Esophagus (tissue), 2 donors: ENCODE data around the gene LRRK1. TPM values are rescaled to one million over a fixed set of nuclear protein-coding genes. Genes with fewer than 3 reads are reported as not detected.
A peak's percentile ranks its signal among the peaks of the same experiment; 100 is the strongest.

Experiments used
- H3K27ac ChIP-seq, 2 donors: one replicate each; pipeline ENCODE4 v1.5.1; 2013; ENCODE audit warnings: low read depth in 2 of 2, mild to moderate bottlenecking in 2 of 2, inconsistent platforms in 1 of 2, low read length in 1 of 2, moderate library complexity in 1 of 2
- H3K27me3 ChIP-seq, 2 donors: one replicate each; pipeline ENCODE4 v1.6.1; 2013; ENCODE audit warnings: low read length in 2 of 2, control low read depth in 1 of 2, mild to moderate bottlenecking in 1 of 2; ENCODE audit not compliant: insufficient read depth in 2 of 2, control insufficient read depth in 1 of 2
- H3K36me3 ChIP-seq, 2 donors: one replicate each; pipeline ENCODE4 v1.6.1; 2013; ENCODE audit warnings: low read length in 1 of 2; ENCODE audit not compliant: control insufficient read depth in 2 of 2, insufficient read depth in 2 of 2
- H3K4me1 ChIP-seq, 2 donors: one replicate each; pipeline ENCODE4 v1.6.1; 2013; ENCODE audit warnings: low read length in 1 of 2; ENCODE audit not compliant: control insufficient read depth in 2 of 2, insufficient read depth in 2 of 2
- H3K4me3 ChIP-seq, 2 donors: one replicate each; pipeline ENCODE4 v1.5.1; 2013; ENCODE audit warnings: low read length in 2 of 2, mild to moderate bottlenecking in 2 of 2, low read depth in 1 of 2, moderate library complexity in 1 of 2
- H3K9me3 ChIP-seq, 2 donors: one replicate each; pipeline ENCODE4 v1.6.1; 2013; ENCODE audit warnings: mild to moderate bottlenecking in 2 of 2, low read depth in 1 of 2, low read length in 1 of 2, moderate library complexity in 1 of 2; ENCODE audit not compliant: control insufficient read depth in 2 of 2, insufficient read depth in 1 of 2
- WGBS, 2 donors: extraction: QIAGEN DNeasy Blood & Tissue Kit; methylation state at CpG; one replicate each; pipeline ENCODE4 v1.1.7; 2013; 5-methylcytosine and 5-hydroxymethylcytosine counted together
- polyA plus RNA-seq, 2 donors: library from polyadenylated mRNA; stranded (reverse); fragments of 200-250 nt; gene quantifications; one replicate each; pipeline ENCODE4 v1.2.3, GENCODE V29; 2013
- donor health status: healthy with polysubstance abuse.
- donor health status: Bipolar disorder and iron deficiency.

The LRRK1 gene
- polyA plus RNA-seq, 2 donors: 4.4 to 7.0 TPM

DNA sequence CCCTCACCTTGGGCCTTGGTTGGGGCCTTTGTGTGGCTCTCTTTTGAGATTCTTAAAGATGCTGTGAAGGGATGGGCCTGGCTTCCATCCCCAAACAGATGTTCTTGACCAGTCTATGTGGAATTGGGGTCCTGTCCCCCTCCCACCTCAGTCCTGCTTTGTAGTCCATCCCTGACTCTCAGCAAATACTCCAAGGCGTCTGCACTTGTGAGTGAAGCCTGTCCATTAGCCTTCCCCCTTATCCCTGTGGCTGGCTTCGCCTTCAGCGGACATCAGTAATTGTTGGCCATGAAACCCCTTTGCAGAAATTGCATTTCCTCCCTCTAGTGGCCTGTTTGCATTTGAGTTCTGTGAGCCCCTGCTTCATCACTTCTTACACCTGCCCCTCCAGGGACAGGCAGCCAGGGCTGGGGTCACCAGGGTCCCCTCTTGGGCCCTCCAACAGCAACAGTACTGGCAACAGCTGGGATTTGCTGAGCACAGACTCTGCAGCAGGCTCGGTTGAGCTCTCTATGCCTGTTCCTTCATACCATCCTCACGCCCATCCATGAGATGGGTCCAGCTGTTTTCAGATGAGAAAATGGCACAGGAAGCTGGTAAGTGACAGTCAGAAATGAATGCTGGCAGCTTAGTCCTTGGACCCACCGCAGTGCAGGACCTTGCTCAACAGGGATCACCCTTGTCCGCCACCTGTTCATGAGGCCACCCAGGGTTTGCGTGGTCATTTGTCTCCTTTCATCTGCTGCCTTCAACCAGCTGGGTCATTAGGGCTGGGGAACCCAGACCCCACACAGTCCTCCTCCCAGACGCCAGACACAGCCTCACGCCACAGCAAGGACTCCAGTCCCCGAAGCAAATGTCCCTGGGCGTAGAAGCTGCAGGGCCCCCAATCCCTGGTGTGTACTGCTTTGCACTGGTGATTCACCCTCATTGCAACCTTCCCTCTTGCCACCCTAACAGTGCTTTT, 8.9 kb upstream of the LRRK1 start:
- Histone ChIP-seq H3K36me3 (peaks cover 0 to 3% of the 10 kb centered on the region in 2 donors), H3K27me3 (no peaks in the 10 kb centered on the region), H3K27ac (no peak overlapping the region), H3K4me3 (no peak overlapping the region), H3K4me1 (no peaks in the 10 kb centered on the region), H3K9me3 (no peaks in the 10 kb centered on the region)
- WGBS, 2 donors: 78 to 86% methylated on average over 12 of the region's 12 CpGs

DNA sequence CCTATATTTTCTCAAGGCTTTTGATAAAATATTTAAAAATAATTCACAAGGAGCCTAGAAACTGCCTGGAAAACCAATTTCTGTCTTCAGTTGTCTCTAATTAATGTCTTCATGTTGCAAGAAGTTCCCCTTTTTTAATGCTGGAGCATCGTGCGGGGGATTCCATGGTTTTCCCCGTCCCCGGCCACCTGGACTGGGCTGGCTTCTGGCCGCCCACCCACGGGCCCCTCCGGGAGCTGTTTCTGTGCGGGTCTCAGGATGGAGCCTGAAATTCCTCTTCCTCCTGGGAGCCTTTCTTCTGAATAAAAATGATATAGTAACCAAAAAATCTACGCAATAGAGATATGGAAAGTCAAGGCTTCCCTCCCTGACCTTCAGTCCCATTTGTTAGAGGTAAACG, 8.1 kb upstream of the LRRK1 start:
- H3K36me3 ChIP-seq: peaks cover 0 to 3% of the 10 kb centered on the region in 2 donors
- 84 to 86% methylated on average over 10 of the region's 10 CpGs for WGBS, 2 donors
- H3K4me3 ChIP-seq: no peak overlapping the region
- H3K27me3 ChIP-seq: no peaks in the 10 kb centered on the region
- no peaks in the 10 kb centered on the region for H3K4me1 ChIP-seq
- no peaks in the 10 kb centered on the region for H3K9me3 ChIP-seq
- H3K27ac ChIP-seq: no peak overlapping the region

DNA sequence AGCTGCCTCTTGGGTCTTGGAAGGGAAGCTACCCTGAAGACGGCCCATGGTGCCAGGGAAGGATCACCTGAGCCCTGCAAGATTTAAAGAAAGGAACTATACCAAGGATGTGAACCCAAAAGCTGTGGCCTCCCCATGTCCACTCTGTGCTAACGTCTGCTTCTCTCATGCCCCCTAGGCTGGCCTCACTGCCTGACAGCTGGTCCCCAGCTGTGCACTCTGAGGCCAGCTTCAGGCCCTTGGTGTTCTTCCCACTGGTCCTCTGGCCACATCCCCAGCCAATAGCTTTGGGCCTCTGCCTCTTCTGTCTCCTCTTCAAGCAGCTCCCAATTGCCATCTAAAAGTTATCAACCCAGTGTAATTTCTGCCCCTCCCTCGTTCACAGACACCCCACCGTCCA, 5.2 kb upstream of the LRRK1 start:
- H3K4me1 ChIP-seq: peaks cover 0 to 3% of the 10 kb centered on the region in 2 donors
- no peaks in the 10 kb centered on the region for H3K27me3 ChIP-seq
- H3K4me3 ChIP-seq: no peak overlapping the region
- no peaks in the 10 kb centered on the region for H3K9me3 ChIP-seq
- 77 to 83% methylated on average over 4 of the region's 4 CpGs for WGBS, 2 donors
- no peaks in the 10 kb centered on the region for H3K36me3 ChIP-seq
- no peak overlapping the region for H3K27ac ChIP-seq

DNA sequence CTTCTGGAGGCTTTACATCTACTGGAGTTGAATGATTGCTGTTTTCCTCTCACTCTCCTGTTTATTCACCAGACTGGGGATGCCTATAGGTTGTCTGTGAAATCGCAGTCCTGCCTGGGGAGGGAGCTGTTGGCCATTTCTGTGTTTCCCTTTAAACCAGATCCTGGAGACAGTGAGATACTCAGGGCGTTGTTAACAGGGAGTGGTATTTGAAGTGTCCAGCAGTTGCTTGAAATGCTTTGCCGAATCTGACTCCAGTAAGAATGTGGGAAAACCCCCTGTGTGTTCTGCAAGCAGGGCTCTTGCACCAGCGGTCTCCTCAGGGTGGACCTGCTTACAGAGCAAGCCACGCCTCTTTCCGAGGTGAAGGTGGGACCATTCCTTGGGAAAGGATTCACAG, 4.3 kb upstream of the LRRK1 start:
- no peaks in the 10 kb centered on the region for H3K9me3 ChIP-seq
- H3K27me3 ChIP-seq: no peaks in the 10 kb centered on the region
- WGBS, 2 donors: 76 to 77% methylated on average over 6 of the region's 6 CpGs
- no peak overlapping the region for H3K27ac ChIP-seq
- H3K4me1 ChIP-seq: peaks cover 0 to 5% of the 10 kb centered on the region in 2 donors
- H3K4me3 ChIP-seq: no peak overlapping the region
- H3K36me3 ChIP-seq: no peaks in the 10 kb centered on the region

DNA sequence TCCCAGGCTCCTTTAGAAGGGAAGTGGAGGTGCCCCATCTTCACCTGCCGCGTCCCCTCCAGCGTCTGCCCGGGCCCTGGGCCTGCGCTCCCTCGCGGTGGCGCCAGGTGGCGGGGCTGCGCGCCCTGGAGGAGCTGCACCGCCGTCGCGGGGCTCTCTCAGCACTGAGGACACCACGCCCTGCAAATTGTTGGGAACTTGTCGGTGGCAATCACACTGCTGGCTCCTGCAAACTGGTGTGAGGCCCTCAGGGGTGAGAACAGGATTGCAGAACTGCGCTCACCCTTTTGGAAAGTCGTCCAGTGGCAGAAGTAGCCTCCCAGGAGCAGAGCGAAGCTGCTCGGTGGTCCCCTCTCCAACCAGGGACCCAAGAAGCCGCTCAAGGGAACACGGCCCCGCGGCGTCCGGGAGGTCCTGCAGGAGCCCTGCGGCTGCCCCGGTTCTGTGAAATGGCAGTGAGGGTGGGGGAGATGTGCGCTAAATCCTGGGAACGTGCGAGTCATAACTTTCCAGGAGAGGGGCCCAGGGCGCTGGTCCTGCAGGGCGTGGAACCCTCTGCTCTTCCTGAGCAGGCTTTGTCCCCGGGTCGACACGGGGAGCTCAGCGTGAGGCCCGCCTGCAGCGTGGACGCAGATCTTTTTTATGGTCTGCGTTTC, 995 bp upstream of the LRRK1 start:
- 1 to 2% methylated on average over 42 of the region's 42 CpGs for WGBS, 2 donors
- peak overlapping the region; percentile 60 to 73 for H3K27ac ChIP-seq

DNA sequence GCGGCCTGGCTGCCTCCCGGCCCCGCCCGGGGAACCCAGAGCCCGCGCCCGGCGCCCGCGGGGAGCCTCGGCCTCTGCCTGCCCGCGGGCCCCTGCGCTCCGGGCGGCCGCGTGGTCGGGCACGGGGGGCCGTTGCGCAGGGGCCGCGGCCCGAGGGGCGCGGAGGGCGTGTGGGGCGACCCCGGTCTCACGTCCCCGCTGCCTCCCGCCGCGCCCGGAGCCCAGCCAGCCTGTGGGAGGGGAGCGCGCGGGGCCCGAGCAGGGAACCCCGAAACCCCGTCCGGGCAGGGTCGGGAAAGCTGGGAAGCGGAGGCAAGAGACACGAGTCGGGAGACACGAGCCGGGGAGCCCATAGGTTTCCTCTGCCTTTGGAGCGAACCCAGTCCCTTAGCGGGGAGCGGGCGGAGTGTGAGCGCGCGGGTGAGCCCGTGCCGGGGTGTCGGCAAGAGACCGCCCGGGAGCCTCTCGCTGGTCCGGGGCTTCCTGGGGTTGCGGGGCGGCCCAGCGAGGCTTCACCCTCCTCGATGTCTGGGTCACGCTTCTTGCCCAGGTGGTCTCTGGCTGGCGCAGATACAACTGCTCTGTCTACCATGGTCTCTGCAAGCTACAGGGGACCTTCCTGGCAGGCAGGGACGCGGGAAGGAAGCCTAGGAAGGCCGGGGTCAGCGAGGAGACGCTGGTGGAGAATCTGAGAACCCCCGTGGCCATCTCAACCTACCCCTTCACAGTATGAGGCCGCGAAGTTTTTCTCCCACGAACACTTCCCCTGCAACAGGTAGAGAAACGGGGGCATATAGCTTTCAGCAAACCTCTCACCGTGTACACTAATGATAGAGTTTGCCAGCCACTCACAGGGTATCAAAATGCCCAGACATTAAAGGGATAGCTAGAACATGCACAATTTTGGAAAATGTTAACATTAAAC, 586 bp downstream of the LRRK1 start:
- H3K4me1 ChIP-seq: peaks cover 0 to 8% of the 10 kb centered on the region in 2 donors
- no peaks in the 10 kb centered on the region for H3K9me3 ChIP-seq
- 3 to 4% methylated on average over 58 to 80 of the region's 80 CpGs for WGBS, 2 donors
- peak overlapping the region; percentile 60 to 84 for H3K27ac ChIP-seq
- no peaks in the 10 kb centered on the region for H3K27me3 ChIP-seq
- peak overlapping the region; percentile 71 to 78 for H3K4me3 ChIP-seq
- H3K36me3 ChIP-seq: peaks cover 0 to 3% of the 10 kb centered on the region in 2 donors

More for the DNA sequence above, 995 bp upstream of the LRRK1 start:
- H3K27me3 ChIP-seq: no peaks in the 10 kb centered on the region
- no peaks in the 10 kb centered on the region for H3K9me3 ChIP-seq
- peak overlapping the region; percentile 71 to 78 for H3K4me3 ChIP-seq
- H3K4me1 ChIP-seq: peaks cover 0 to 8% of the 10 kb centered on the region in 2 donors
- no peaks in the 10 kb centered on the region for H3K36me3 ChIP-seq

DNA sequence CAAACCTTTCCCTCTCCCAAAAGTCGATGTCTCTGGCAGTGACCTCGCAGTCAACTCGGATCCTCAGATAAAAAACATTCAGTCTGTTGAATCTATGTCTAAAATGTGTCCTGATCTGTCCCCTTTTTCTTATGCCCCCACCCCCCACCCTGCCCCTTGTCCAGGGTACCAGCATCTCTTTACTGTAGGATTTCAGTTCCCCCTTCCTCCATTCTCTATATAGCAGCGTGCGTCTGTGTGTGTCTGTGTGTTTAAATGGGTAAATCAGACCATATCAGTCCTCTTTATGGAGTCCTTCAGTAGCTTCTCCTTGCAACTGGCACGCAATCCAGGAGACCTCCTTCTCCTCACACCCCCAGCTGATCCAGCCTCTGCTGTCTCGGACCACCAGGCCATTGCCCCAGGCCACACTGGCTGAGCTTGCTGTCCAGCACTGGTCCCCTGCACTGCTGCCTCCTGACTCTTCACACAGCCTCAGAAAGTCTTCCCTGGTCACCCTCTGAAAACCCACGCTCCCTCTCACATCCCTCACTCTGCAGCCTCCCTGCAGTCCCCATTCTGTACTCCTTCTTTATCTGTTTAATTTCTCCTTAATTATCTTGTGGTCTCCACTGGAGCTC, 1.5 kb downstream of the LRRK1 start:
- Histone ChIP-seq H3K27me3 (no peaks in the 10 kb centered on the region), H3K9me3 (no peaks in the 10 kb centered on the region), H3K36me3 (peaks cover 0 to 3% of the 10 kb centered on the region in 2 donors), H3K4me1 (peaks cover 0 to 8% of the 10 kb centered on the region in 2 donors), H3K27ac (no peak overlapping the region), H3K4me3 (no peak overlapping the region)
- WGBS, 2 donors: 87 to 91% methylated on average over 8 of the region's 8 CpGs

DNA sequence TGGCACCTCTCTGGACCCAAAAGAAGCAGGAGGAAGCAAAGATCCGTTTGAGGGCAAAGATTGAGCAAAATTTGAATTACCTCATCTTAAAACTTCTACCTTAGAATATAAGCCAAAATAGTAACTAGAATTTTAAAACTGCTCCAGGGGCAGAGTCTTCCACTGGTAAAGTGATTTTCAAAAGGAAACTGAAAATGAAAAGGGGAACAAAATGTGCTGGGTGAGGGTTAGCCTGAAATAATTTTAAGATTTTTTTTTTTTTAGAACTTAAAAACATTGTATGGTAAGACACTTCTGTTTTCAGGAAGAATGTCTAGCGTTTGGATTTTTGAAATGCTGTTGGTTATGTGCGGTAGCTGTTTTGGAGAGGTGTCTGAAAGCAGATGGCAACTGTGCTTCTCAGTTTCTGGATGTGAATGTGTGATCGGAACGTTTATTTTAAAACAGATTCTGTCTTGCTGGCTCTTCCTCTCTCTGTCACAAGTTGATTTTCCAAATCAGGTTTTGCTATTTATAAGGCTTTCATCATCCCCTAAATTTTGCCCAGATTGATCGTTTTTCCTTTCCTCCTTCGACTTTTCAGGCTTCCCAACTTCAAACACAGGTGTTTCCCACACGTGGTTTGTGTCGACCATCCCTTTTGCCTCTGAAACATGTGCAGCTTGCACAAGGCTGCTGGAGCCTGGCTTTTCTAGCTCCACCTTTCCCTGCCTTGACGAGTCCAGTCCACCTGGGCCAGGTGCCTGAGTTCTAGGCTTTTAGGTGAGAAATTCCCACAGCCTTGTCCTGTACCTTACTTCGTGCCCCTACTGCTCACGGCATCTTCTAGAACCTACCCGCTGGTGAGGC, 3.3 kb downstream of the LRRK1 start:
- Histone ChIP-seq H3K4me3 (no peak overlapping the region), H3K27me3 (no peaks in the 10 kb centered on the region), H3K9me3 (no peaks in the 10 kb centered on the region), H3K4me1 (peaks cover 0 to 8% of the 10 kb centered on the region in 2 donors), H3K36me3 (peaks cover 0 to 10% of the 10 kb centered on the region in 2 donors), H3K27ac (no peak overlapping the region)
- 68 to 72% methylated on average over 13 of the region's 13 CpGs for WGBS, 2 donors
